Osteocyte (in vitro differentiated cells): ENCODE results near the gene ARHGEF16. TPM values are rescaled to one million over a fixed set of nuclear protein-coding genes. Genes with fewer than 3 reads are reported as not detected.

Experiments used
- DNase-seq: peaks from one replicate; pipeline ENCODE4 v3.0.0; 2021; ENCODE audit warnings: mixed read lengths; ENCODE audit not compliant: unreplicated experiment; ENCODE audit errors: extremely low spot score
- H3K27ac Mint-ChIP-seq: one replicate; pipeline ENCODE4 v1.8.0; 2021; ENCODE audit warnings: mild to moderate bottlenecking, mixed read lengths; ENCODE audit not compliant: unreplicated experiment
- H3K27me3 Mint-ChIP-seq: one replicate; pipeline ENCODE4 v1.8.0; 2021; ENCODE audit warnings: mixed read lengths; ENCODE audit not compliant: unreplicated experiment
- H3K36me3 Mint-ChIP-seq: one replicate; pipeline ENCODE4 v1.8.0; 2021; ENCODE audit warnings: mixed read lengths; ENCODE audit not compliant: unreplicated experiment
- H3K4me1 Mint-ChIP-seq: one replicate; pipeline ENCODE4 v1.8.0; 2021; ENCODE audit warnings: mixed read lengths; ENCODE audit not compliant: unreplicated experiment
- H3K4me3 Mint-ChIP-seq: one replicate; pipeline ENCODE4 v1.8.0; 2021; ENCODE audit warnings: mild to moderate bottlenecking, moderate library complexity, mixed read lengths; ENCODE audit not compliant: unreplicated experiment
- H3K9me3 Mint-ChIP-seq: one replicate; pipeline ENCODE4 v1.8.0; 2021; ENCODE audit warnings: mixed read lengths; ENCODE audit not compliant: unreplicated experiment
- total RNA-seq: library from RNA; stranded (reverse); gene quantifications from 2 replicates; pipeline ENCODE4 v1.2.1, GENCODE V29; 2021
- TF ChIP-seq, protein P1 (sequence below): fragments of 200-600 bp; sonication (generic); IDR thresholded peaks from 2 replicates; pipeline ENCODE4 v1.5.0; 2021; ENCODE audit warnings: antibody characterized with exemption, mild to moderate bottlenecking, moderate library complexity

Gene ARHGEF16
- total RNA-seq, 1 donor from 2014 or later: 3.2 TPM

DNA sequence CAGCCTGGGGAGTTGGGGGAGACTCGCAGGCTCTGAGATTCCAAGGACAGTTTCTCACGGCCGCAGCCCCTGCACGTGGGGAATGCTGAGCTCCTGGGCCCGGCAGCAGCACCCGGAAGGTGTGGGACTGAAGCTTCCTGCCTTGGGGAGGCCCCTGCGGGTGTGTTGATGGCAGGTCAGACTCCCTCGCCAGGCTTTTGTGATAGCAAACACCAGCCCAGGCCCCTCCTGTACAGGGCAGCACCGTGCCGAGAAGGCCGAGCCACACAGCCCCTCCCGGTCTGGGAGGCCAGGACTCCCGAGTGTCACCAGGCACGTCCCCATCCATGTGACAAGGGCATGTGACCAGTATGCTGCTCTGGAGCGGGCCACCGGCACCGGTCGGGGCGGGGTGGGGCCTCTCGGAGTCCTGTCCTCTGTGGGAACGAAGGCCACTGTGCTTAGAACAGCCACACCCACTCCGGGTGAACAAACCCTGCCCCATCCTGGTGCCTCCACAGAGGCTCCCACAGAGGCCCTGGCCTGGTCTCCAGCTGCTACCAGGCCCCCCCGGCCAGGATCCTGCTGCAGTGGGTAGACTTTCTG lies 31.1 kb upstream of the ARHGEF16 start:
- Mint-ChIP-seq H3K27ac (no peak overlapping the region), H3K36me3 (no peaks in the 10 kb centered on the region), H3K27me3 (peaks cover 2% of the 10 kb centered on the region), H3K4me3 (no peak overlapping the region), H3K9me3 (no peaks in the 10 kb centered on the region), H3K4me1 (peaks cover 11% of the 10 kb centered on the region)
- DNase-seq: no peak
- TF ChIP-seq, protein P1, sequence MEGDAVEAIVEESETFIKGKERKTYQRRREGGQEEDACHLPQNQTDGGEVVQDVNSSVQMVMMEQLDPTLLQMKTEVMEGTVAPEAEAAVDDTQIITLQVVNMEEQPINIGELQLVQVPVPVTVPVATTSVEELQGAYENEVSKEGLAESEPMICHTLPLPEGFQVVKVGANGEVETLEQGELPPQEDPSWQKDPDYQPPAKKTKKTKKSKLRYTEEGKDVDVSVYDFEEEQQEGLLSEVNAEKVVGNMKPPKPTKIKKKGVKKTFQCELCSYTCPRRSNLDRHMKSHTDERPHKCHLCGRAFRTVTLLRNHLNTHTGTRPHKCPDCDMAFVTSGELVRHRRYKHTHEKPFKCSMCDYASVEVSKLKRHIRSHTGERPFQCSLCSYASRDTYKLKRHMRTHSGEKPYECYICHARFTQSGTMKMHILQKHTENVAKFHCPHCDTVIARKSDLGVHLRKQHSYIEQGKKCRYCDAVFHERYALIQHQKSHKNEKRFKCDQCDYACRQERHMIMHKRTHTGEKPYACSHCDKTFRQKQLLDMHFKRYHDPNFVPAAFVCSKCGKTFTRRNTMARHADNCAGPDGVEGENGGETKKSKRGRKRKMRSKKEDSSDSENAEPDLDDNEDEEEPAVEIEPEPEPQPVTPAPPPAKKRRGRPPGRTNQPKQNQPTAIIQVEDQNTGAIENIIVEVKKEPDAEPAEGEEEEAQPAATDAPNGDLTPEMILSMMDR: no peak

DNA sequence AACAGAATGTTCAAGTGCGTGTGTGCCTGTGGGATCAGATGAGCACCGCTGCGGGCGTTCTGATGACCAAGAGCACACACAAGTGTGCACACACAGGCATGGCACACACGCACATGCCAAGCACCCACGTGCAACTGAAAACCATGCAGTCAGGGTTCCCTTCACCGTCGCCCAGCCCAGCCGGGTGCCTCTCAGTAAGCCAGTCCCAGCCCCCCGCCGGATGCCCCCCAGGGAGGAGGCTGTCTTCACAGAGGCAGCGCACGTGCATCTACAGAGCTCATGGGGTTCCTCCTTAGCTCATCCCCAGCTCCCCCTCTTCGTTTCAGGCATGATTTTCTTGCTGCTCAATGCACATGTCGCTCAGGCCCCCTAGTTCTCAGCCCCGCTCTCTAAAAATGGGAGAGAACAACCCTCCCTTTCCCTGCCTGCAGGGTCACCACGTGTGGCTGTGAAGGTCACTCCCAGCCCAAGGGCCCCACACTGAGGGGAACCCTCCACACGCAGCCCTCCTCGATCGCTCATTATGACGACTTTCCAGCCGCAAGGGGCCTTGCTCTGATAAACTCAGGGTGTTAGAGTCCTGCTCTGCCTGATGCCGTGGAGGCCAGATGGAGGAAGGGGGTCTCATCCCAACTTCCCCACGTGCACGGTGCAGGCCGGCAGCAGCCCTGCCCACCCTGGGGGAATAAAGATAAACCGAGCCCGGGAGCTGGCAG lies 30.4 kb upstream of the ARHGEF16 start:
- Mint-ChIP-seq H3K4me1 (peaks cover 11% of the 10 kb centered on the region), H3K27me3 (peaks cover 2% of the 10 kb centered on the region), H3K36me3 (no peaks in the 10 kb centered on the region), H3K9me3 (no peaks in the 10 kb centered on the region), H3K4me3 (no peak overlapping the region), H3K27ac (no peak overlapping the region)
- TF ChIP-seq, protein P1: no peak
- DNase-seq: no peak

DNA sequence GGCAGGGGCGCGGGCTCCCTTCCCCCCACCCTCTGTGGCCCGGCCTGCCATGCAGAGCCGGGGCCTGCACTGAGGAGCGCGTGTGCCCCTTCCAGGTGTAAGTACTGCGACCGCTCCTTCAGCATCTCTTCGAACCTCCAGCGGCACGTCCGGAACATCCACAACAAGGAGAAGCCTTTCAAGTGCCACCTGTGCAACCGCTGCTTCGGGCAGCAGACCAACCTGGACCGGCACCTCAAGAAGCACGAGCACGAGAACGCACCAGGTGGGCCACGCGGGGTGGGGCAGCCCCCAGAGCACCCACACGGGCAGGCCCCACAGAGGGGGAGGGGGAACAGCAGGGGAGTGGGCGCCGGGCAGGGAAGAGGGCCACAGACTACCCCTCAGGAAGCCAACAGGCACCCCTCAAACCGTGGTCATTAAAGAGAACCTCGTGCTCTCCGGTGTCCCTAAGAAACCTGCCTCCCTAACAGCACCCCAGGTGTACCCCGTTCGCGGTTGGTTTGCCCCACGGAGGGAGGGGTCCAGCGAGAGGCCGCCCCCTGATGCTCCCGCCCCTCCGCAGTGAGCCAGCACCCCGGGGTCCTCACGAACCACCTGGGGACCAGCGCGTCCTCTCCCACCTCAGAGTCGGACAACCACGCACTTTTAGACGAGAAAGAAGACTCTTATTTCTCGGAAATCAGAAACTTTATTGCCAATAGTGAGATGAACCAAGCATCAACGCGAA lies 28.8 kb upstream of the ARHGEF16 start:
- no peak for DNase-seq
- no peaks in the 10 kb centered on the region for H3K9me3 Mint-ChIP-seq
- no peak overlapping the region for H3K27ac Mint-ChIP-seq
- TF ChIP-seq, protein P1: no peak
- H3K36me3 Mint-ChIP-seq: no peaks in the 10 kb centered on the region
- no peaks in the 10 kb centered on the region for H3K27me3 Mint-ChIP-seq
- H3K4me3 Mint-ChIP-seq: no peak overlapping the region
- H3K4me1 Mint-ChIP-seq: no peaks in the 10 kb centered on the region

DNA sequence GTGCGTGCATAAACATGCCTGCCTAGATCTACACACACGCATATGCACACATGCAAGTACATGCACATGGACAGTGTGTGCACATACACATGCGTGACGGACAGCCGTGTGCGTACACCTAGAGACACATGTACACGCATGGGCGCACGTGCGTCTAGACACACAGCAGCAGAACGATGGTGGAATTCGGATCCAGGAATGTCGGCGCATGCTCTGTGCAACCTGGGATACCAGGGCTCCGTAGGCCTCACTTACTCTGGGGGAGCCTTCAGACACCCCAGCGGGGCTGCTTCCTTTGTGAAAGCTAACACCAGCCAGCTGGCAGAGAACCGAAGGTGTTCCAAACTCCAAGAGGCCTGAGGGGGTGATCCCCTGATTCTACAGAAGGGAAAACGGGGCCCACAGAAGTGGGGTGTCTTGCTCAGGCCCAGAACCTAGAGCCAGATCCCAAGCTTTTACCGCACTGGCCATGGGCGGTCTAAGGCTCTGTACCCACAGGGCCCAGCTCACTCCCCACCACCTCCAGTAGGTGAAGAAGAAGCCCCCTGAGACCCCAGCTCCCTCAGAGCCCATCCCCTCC lies 27.4 kb upstream of the ARHGEF16 start:
- Mint-ChIP-seq H3K9me3 (no peaks in the 10 kb centered on the region), H3K4me3 (no peak overlapping the region), H3K27ac (no peak overlapping the region), H3K4me1 (no peaks in the 10 kb centered on the region), H3K27me3 (no peaks in the 10 kb centered on the region), H3K36me3 (no peaks in the 10 kb centered on the region)
- TF ChIP-seq, protein P1: no peak
- no peak for DNase-seq
